SU-DHL-6 (cell line): ENCODE results near the gene USF2.

ENCODE experiments used
- EZH2phosphoT487 ChIP-seq: fragments of 200-600 bp; sonication (generic), shearing (Covaris generic); conservative IDR thresholded peaks from 2 replicates; pipeline ENCODE4 v1.6.1; 2018; ENCODE audit warnings: mild to moderate bottlenecking, antibody characterized with exemption, low read length, moderate library complexity, mixed read lengths
- TF ChIP-seq, protein P1 (sequence below): fragments of 200-600 bp; sonication (generic); IDR thresholded peaks from one replicate; pipeline ENCODE4 v1.5.1; 2017; ENCODE audit warnings: antibody characterized with exemption, mild to moderate bottlenecking, low read length, moderate library complexity; ENCODE audit not compliant: insufficient read depth, poor library complexity, severe bottlenecking

DNA sequence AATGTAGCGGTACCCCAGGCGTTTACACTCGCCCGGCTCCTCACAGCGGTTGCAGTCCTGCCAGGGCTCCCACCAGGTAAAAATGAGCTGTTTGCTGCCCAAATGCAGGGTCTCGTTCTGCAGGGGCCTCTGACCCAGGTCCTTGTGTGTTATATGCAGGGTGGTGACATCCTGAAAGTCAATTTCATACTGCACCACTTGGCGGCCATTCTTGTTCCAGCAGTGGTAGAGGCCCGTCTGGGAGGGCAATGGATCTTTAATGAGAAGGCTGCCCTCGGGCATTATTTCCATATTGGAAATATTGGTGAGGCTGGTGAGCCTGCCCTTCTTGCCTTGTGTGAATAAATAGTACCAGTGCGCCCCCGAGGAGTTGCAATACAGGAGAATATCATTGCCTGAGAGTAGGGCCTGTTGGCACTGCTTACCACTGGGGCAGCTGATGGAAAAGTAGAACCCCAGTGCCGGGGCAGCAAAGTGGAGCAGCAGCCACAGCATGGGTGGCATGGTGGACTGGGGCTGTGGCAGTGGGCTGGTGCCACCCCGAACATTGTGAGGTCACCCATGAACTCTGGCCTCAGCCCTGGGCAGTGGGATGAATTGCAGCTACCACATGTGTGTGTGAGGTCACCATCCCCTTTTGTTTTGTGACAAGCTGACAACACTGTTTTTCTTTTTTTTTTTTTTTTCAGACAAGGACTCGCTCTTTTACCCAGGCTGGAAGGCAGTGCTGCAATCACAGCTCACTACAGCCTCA is 40.4 kb upstream of the USF2 start, which contains the start of gene FAM187B:
- TF ChIP-seq, protein P1, sequence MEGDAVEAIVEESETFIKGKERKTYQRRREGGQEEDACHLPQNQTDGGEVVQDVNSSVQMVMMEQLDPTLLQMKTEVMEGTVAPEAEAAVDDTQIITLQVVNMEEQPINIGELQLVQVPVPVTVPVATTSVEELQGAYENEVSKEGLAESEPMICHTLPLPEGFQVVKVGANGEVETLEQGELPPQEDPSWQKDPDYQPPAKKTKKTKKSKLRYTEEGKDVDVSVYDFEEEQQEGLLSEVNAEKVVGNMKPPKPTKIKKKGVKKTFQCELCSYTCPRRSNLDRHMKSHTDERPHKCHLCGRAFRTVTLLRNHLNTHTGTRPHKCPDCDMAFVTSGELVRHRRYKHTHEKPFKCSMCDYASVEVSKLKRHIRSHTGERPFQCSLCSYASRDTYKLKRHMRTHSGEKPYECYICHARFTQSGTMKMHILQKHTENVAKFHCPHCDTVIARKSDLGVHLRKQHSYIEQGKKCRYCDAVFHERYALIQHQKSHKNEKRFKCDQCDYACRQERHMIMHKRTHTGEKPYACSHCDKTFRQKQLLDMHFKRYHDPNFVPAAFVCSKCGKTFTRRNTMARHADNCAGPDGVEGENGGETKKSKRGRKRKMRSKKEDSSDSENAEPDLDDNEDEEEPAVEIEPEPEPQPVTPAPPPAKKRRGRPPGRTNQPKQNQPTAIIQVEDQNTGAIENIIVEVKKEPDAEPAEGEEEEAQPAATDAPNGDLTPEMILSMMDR, result no peak
- TF ChIP-seq EZH2phosphoT487, result no peak
